GM12878 (cell line): ENCODE measurements around the gene TNXB.

Source experiments
- ATF2 ChIP-seq: IDR thresholded peaks from 2 replicates; pipeline ENCODE4 v1.6.1; 2012; ENCODE audit warnings: low read length, inconsistent platforms
- CTCF ChIP-seq, 3 experiments: IDR thresholded peaks in 2 of 3; conservative IDR thresholded peaks in 1 of 3; 2 replicates each; pipeline ENCODE4 v1.5.1; 2011; ENCODE audit warnings: low read depth in 3 of 3, low read length in 3 of 3, mild to moderate bottlenecking in 3 of 3, control low read depth in 2 of 3, moderate library complexity in 2 of 3, inconsistent platforms in 1 of 3, mixed read lengths in 1 of 3; ENCODE audit not compliant: control insufficient read depth in 2 of 3, insufficient read depth in 1 of 3; ENCODE audit errors: extremely low read depth in 1 of 3
- MEF2A ChIP-seq: IDR thresholded peaks from 2 replicates; pipeline ENCODE4 v1.6.1; 2011; ENCODE audit warnings: low read depth, mild to moderate bottlenecking, low read length, moderate library complexity; ENCODE audit not compliant: insufficient read depth
- MEF2B ChIP-seq: fragments of 450-650 bp; IDR thresholded peaks from 2 replicates; pipeline ENCODE4 v1.6.1; 2018; ENCODE audit warnings: mild to moderate bottlenecking, moderate library complexity; ENCODE audit not compliant: partially characterized antibody, poor library complexity, severe bottlenecking
- MYC ChIP-seq: IDR thresholded peaks from 2 replicates; pipeline ENCODE4 v1.6.1; 2011; ENCODE audit warnings: mild to moderate bottlenecking, low read length, moderate library complexity, inconsistent platforms; ENCODE audit not compliant: insufficient read depth, insufficient replicate concordance, insufficient read length, severe bottlenecking
- NR2F1 ChIP-seq: fragments of 450-650 bp; conservative IDR thresholded peaks from 2 replicates; pipeline ENCODE4 v1.6.1; 2017; ENCODE audit warnings: mild to moderate bottlenecking
- POLR2A ChIP-seq: IDR thresholded peaks from 2 replicates; pipeline ENCODE4 v1.6.1; 2011; ENCODE audit warnings: low read depth, mild to moderate bottlenecking, low read length
- POLR2AphosphoS5 ChIP-seq: IDR thresholded peaks from 2 replicates; pipeline ENCODE4 v1.6.1; 2011; ENCODE audit warnings: mild to moderate bottlenecking, low read length, inconsistent platforms
- PRDM15 ChIP-seq: fragments of 450-650 bp; formaldehyde crosslinking; IDR thresholded peaks from 2 replicates; pipeline ENCODE4 v1.4.0; 2020; ENCODE audit warnings: mild to moderate bottlenecking, moderate library complexity
- RAD21 ChIP-seq: IDR thresholded peaks from 2 replicates; pipeline ENCODE4 v1.6.1; 2011; ENCODE audit warnings: mild to moderate bottlenecking, low read depth, low read length, moderate library complexity; ENCODE audit not compliant: insufficient read depth
- RCOR1 ChIP-seq: conservative IDR thresholded peaks from 2 replicates; pipeline ENCODE4 v1.6.1; 2012; ENCODE audit warnings: low read depth, low read length, improper control_type of control experiment
- SUZ12 ChIP-seq: fragments of 200-600 bp; sonication (generic); IDR thresholded peaks from one replicate; pipeline ENCODE4 v1.6.1; 2018; ENCODE audit warnings: antibody characterized with exemption, mild to moderate bottlenecking; ENCODE audit not compliant: unreplicated experiment

- TF ChIP-seq RAD21 (no peak), MEF2B (no peak), CTCF (IDR thresholded peaks at IDR 0.05 in 2 of 3, conservative IDR thresholded peaks at IDR 0.05 in 1 of 3; ENCODE audit: control insufficient read depth in 2 of 3, extremely low read depth in 1 of 3, insufficient read depth in 1 of 3, low read depth in 3 of 3, low read length in 3 of 3) (no peak), MYC (no peak), MEF2A (no peak), ATF2 (no peak), SUZ12 (no peak), POLR2A (no peak), PRDM15 (no peak), POLR2AphosphoS5 (no peak), RCOR1 (no peak), NR2F1 (no peak)
Measured at GRCh38 chr6:32102255-32102654, 6.9 kb downstream of the TNXB start.
